Coronary artery (tissue), 2 donors: Measurements from ENCODE around the gene SLC27A5.

Source experiments
- DNase-seq: peaks from one replicate; pipeline ENCODE4 v3.0.0-alpha.2; 2017; ENCODE audit warnings: low spot score
- H3K27ac ChIP-seq, 2 donors: fragments of 200-600 bp; sonication (generic); one replicate each; pipeline ENCODE4 v1.5.1; 2016 to 2019
- H3K4me3 ChIP-seq: fragments of 200-600 bp; sonication (generic); 2 replicates; pipeline ENCODE4 v1.5.1; 2016; ENCODE audit warnings: mild to moderate bottlenecking, moderate library complexity
- TF ChIP-seq, protein P1 (sequence below): fragments of 200-600 bp; sonication (generic); IDR thresholded peaks from one replicate; pipeline ENCODE4 v1.5.1; 2019; ENCODE audit warnings: antibody characterized with exemption

SLC27A5 gene

DNA sequence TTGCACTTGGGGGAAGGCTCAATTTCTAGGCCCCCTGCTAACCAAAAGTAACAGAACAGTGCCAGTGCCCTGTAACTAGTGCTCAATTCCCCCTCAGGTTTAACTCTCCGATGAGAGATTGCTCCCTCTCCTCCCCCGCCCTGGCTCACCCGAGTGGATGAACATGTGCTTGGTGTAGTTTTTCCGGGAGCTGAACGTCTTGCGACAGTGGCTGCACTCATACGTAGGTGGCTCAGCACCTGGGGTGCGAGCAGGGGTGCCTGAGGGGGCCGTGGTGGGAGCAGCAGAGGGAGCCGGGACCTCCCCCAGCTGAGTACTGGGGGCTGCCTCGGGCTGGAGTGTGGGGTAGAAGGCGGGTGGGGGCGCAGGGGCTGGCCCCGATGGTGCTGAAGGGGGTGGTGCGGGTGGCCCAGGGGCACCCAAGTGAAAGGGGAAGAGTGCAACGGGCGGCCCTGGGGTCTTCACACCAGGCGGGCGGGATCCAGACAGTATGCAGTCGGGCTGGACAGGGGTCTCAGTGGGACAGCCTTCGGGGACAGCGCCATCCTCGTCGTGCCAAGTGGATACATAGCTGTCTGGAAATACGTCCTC lies 4.5 kb upstream of the SLC27A5 start:
- no peak for DNase-seq
- no peak overlapping the region for H3K4me3 ChIP-seq
- H3K27ac ChIP-seq = no peak overlapping the region
- TF ChIP-seq, protein P1, sequence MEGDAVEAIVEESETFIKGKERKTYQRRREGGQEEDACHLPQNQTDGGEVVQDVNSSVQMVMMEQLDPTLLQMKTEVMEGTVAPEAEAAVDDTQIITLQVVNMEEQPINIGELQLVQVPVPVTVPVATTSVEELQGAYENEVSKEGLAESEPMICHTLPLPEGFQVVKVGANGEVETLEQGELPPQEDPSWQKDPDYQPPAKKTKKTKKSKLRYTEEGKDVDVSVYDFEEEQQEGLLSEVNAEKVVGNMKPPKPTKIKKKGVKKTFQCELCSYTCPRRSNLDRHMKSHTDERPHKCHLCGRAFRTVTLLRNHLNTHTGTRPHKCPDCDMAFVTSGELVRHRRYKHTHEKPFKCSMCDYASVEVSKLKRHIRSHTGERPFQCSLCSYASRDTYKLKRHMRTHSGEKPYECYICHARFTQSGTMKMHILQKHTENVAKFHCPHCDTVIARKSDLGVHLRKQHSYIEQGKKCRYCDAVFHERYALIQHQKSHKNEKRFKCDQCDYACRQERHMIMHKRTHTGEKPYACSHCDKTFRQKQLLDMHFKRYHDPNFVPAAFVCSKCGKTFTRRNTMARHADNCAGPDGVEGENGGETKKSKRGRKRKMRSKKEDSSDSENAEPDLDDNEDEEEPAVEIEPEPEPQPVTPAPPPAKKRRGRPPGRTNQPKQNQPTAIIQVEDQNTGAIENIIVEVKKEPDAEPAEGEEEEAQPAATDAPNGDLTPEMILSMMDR = no peak

DNA sequence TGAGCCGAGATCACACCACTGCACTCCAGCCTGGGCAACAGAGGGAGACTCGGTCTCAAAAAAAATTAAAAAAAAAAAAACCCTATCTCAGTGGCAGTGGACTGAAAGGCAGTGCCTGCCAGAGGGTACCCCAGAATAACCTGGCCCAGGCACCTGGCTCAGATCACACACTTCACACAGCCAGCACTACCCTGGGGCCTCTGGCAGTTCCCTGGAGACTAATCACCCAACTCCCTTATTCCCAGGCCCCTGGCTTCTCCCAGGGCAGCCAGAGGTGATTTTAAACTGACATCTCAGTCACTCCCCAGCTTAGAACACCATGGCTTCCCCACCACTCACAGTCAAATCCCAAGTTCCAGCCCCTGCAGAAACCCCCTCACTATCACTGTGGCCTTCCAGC lies 3.5 kb upstream of the SLC27A5 start:
- no peak for DNase-seq
- no peak overlapping the region for H3K4me3 ChIP-seq
- TF ChIP-seq, protein P1 = no peak
- no peak overlapping the region for H3K27ac ChIP-seq

DNA sequence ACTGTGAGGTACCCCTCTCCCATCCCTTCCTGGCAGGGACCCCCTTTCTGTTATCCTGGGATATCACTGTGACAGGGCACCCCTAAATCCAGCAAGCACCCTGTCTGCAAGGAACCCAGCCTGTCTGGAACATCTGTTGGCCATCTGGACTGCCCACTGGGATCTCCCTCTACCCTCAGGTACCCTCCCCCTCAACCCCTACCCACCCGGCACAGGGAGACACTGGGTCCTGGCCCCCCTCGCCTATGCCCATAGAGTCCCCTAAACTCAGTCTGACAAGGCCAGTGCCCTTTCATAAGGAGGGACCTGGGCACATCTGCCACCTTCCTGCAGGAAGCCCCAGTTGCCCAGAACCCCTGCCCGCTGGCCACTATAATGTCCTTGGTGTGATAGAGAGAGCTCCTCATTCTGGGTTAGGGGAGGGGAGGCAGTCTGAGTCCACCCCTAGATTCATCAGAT lies 2.8 kb upstream of the SLC27A5 start:
- Histone ChIP-seq H3K4me3 (peak overlapping the region; percentile 66), H3K27ac (peak overlapping the region in 1 of 2 donors; percentile 72)
- no peak for DNase-seq
- TF ChIP-seq, protein P1 = no peak

- Histone ChIP-seq H3K4me3 (peak overlapping the region; percentile 66), H3K27ac (peak overlapping the region in 1 of 2 donors; percentile 72)
- DNase-seq = no peak
- TF ChIP-seq, protein P1 = peak; percentile 80
These were observed 2.1 kb upstream of the SLC27A5 start for GRCh38 chr19:58513694-58514563.

GRCh38 chr19:58513213-58513693 lies 1.5 kb upstream of the SLC27A5 start:
- peak overlapping the region; percentile 66 for H3K4me3 ChIP-seq
- H3K27ac ChIP-seq = peak overlapping the region in 1 of 2 donors; percentile 72
- DNase-seq = no peak
- TF ChIP-seq, protein P1 = no peak

GRCh38 chr19:58510084-58510862 lies 1.5 kb downstream of the SLC27A5 start:
- TF ChIP-seq, protein P1 = no peak
- DNase-seq = no peak
- no peak overlapping the region for H3K27ac ChIP-seq
- H3K4me3 ChIP-seq = no peak overlapping the region
